Esophagus squamous epithelium (tissue), 5 donors: ENCODE results near the gene MPO. TPM values are rescaled to one million over a fixed set of nuclear protein-coding genes. Genes with fewer than 3 reads are reported as not detected.

Source experiments
- DNase-seq: peaks from one replicate; lab custom pipeline; 2025; lab: John Stamatoyannopoulos, UW
- H3K27ac ChIP-seq, 4 donors: fragments of 200-600 bp; sonication (generic); one replicate each; pipeline ENCODE4 v1.5.1; 2016 to 2019; ENCODE audit warnings: mild to moderate bottlenecking in 1 of 4
- H3K27me3 ChIP-seq, 4 donors: fragments of 200-600 bp; sonication (generic); 1 replicate in 3 of 4; 2 replicates in 1 of 4; pipeline versions ENCODE4 v1.5.1 to v1.6.0; 2017 to 2021; ENCODE audit warnings: antibody characterized with exemption in 1 of 4
- H3K36me3 ChIP-seq, 3 donors: fragments of 200-600 bp; sonication (generic); one replicate each; pipeline ENCODE4 v1.5.1; 2016 to 2019
- H3K4me1 ChIP-seq, 3 donors: fragments of 200-600 bp; sonication (generic); one replicate each; pipeline ENCODE4 v1.5.1; 2017 to 2019
- H3K4me3 ChIP-seq, 4 donors: fragments of 200-600 bp; sonication (generic); 1 replicate in 3 of 4; 2 replicates in 1 of 4; pipeline ENCODE4 v1.5.1; 2016 to 2019; ENCODE audit warnings: mild to moderate bottlenecking in 2 of 4, moderate library complexity in 1 of 4
- H3K9me3 ChIP-seq, 3 donors: fragments of 200-600 bp; sonication (generic); one replicate each; pipeline ENCODE4 v1.5.1; 2016 to 2019
- POLR2A ChIP-seq, 4 donors: fragments of 450-650 bp; IDR thresholded peaks; one replicate each; pipeline ENCODE4 v1.6.1; 2017; ENCODE audit warnings: antibody characterized with exemption in 4 of 4, mild to moderate bottlenecking in 4 of 4, moderate library complexity in 3 of 4
- WGBS, 2 donors: methylation state at CpG; one replicate each; pipeline ENCODE4 v1.1.5; 2018; 5-methylcytosine and 5-hydroxymethylcytosine counted together
- intact Hi-C: fragments of 100-400 bp; cut with DNase I; formaldehyde crosslinking; loops from one replicate; pipeline ENCODE4 v1.15.0; 2022
- total RNA-seq, 4 donors: library from RNA; depleted of rRNA; stranded (reverse); fragments of >200 nt; gene quantifications; one replicate each; pipeline ENCODE4 v1.1.0, GENCODE V29; 2016
- TF ChIP-seq, protein P1 (sequence below), 6 experiments: fragments of 450-650 bp in 4 of 6; fragments of 200-600 bp in 2 of 6; sonication (generic) in 2 of 6; IDR thresholded peaks; one replicate each; pipeline ENCODE4 v1.5.1; 2016 to 2019; ENCODE audit warnings: antibody characterized with exemption in 6 of 6, mild to moderate bottlenecking in 4 of 6, moderate library complexity in 4 of 6
- donor health status: DM: yes; HTN: yes; CAD: no.

The MPO gene
- total RNA-seq, 4 donors from 2014 or later, result not detected

DNA sequence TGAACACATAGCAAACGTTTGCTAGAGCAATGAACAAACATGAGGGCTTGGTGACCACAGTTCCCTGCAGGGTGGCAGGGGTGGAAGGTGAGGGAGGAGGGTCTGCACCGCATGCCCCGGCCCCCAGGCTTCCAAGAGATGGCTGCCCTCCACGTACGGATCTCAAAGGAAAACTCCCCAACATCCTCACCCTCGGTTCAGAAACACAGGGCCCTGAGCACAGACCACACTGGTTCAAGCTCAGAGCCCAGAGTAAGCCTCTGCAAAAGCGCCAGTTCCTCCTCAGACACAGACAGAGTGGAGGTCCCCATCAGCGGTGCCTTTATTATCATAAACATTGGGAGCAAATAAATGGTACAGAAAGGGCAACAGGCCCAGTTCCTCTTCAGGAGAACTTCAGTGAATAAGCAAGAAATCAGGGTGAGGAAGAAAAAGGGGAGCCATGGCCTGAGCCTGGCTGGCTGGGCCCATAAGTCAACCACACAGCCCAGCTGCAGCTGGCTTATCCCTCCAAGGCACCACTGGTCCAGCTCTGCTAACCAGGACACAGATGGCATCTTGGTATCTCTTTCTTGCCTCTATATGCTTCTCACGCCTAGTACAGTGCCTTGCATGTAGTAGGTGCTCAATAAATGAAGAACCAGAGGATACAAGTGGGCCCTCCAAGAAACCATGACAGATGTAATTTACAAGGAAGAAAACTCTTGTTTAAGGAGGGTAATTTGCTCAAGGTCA is 11.0 kb downstream of the MPO start:
- no peaks in the 10 kb centered on the region for H3K36me3 ChIP-seq
- intact Hi-C loops, result no loop called here
- no peak for DNase-seq

DNA sequence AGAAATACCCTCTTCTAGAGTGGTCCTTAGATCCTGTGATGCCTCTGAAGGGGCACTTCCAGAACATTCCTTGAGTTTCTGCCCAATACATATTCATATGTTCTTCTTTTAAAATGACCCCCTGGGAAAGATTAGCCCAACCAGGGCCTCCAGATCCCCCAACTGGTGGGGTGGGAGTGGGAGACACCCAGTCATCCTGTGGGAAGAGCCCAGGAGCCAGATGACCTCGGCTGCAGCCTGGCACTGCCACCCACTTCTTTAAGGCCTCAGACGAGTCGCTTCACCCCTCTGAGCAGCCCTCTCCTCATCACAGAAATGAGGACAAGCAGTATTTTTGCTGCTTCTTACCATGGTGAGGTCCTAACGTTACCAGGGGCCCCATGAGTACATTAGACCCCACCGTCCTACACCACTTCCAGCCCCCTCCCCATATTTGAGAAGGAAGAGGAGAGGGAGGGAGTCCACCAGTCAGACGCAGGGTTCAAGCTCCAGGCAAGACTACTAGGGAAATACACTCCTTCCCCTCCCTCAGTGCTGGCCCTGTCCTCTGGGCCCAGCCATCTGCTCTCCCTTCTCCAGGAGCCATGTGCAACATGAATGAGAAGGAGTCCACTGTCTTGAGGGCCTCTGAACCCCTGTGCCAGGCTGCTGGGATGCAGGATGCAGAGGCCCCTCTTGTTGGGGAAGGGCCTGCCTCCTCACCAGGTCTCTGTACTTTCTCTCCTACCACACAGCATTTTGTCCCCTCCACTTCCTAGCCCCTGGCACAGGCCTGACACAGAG is 11.8 kb downstream of the MPO start:
- Histone ChIP-seq H3K27me3 (peaks cover 0 to 41% (median 0%) of the 10 kb centered on the region in 4 donors), H3K4me3 (no peak overlapping the region), H3K36me3 (no peaks in the 10 kb centered on the region), H3K4me1 (no peaks in the 10 kb centered on the region), H3K27ac (no peak overlapping the region), H3K9me3 (no peaks in the 10 kb centered on the region)
- no peak for DNase-seq
- WGBS, 2 donors, result 52 to 70% methylated on average over 5 of the region's 6 CpGs
- TF ChIP-seq, protein P1, sequence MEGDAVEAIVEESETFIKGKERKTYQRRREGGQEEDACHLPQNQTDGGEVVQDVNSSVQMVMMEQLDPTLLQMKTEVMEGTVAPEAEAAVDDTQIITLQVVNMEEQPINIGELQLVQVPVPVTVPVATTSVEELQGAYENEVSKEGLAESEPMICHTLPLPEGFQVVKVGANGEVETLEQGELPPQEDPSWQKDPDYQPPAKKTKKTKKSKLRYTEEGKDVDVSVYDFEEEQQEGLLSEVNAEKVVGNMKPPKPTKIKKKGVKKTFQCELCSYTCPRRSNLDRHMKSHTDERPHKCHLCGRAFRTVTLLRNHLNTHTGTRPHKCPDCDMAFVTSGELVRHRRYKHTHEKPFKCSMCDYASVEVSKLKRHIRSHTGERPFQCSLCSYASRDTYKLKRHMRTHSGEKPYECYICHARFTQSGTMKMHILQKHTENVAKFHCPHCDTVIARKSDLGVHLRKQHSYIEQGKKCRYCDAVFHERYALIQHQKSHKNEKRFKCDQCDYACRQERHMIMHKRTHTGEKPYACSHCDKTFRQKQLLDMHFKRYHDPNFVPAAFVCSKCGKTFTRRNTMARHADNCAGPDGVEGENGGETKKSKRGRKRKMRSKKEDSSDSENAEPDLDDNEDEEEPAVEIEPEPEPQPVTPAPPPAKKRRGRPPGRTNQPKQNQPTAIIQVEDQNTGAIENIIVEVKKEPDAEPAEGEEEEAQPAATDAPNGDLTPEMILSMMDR (IDR thresholded peaks at IDR 0.05), result no peak
- TF ChIP-seq POLR2A (IDR thresholded peaks at IDR 0.05), result no peak
- intact Hi-C loops, result no loop called here

More for the DNA sequence above, 11.0 kb downstream of the MPO start:
- 83 to 93% methylated on average over 4 of the region's 9 CpGs for WGBS, 2 donors
- Histone ChIP-seq H3K27ac (no peak overlapping the region), H3K27me3 (peaks cover 0 to 33% (median 0%) of the 10 kb centered on the region in 4 donors), H3K9me3 (no peaks in the 10 kb centered on the region), H3K4me1 (no peaks in the 10 kb centered on the region), H3K4me3 (no peak overlapping the region)
- TF ChIP-seq, protein P1 (IDR thresholded peaks at IDR 0.05), result no peak
- TF ChIP-seq POLR2A (IDR thresholded peaks at IDR 0.05), result no peak

DNA sequence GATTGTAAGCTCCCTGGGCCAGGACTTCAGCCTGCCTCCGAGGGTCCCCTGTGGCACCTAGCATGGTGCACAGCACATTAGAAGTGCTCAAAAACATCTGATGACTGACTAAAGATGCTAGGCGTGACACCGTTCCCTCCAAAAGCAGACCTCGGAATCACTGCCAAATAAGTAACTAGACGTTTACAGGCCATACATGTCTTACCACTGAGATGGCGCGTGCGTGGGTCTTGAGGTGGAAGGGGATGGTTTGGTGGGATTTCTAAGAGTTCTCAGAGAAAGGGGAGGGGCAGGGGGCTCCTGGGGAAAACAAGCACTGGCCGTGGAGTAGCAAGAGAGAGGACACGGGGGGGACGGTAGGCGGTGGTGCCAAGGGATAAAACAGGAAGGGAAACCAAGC is 12.4 kb downstream of the MPO start:
- intact Hi-C loops, result no loop called here
- TF ChIP-seq, protein P1 (IDR thresholded peaks at IDR 0.05), result no peak
- no peak for TF ChIP-seq POLR2A (IDR thresholded peaks at IDR 0.05)
- no peak for DNase-seq
- Histone ChIP-seq H3K9me3 (no peaks in the 10 kb centered on the region), H3K27me3 (peaks cover 0 to 47% (median 0%) of the 10 kb centered on the region in 4 donors), H3K4me1 (no peaks in the 10 kb centered on the region), H3K27ac (no peak overlapping the region), H3K4me3 (no peak overlapping the region), H3K36me3 (no peaks in the 10 kb centered on the region)
- WGBS, 2 donors, result 70 to 84% methylated on average over 8 to 12 of the region's 12 CpGs

DNA sequence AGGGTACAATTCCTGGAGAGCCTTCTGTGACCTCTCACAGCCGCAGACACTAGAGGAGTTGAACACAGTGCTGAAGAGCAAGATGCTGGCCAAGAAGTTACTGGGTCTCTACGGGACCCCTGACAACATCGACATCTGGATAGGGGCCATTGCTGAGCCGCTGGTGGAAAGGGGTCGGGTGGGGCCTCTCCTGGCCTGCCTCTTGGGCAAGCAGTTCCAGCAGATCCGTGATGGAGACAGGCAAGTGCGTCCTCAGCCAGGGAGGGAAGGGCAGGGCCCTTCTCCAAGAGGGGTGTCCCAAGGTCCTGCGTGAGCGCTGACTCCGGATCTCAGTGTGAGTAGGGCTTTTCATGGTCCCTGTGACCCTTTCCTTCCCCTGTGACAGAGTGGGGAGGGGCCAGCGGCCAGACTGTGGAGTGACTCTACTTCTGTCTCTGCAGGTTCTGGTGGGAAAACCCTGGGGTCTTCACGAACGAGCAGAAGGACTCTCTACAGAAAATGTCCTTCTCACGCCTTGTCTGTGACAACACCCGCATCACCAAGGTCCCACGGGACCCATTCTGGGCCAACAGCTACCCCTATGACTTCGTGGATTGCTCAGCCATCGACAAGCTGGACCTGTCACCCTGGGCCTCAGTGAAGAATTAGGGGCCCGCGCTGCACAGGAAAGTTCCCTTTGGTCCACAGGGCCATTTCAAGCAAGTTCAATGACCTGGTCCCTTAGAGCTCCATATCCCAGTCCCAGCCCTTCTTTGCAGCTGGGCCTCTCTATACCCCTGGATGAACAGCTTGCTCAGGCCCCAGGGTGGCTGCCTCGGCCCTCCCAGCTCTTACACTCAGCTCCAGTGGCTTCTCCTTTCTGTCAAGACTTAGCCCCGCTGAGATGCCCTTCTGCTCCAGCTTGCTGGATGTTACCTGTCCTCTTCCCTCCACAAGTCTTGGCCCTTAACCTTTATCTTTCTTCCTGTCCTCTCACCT is 13.1 kb downstream of the MPO start:
- no peaks in the 10 kb centered on the region for H3K9me3 ChIP-seq
- intact Hi-C loops, result no loop called here
- H3K36me3 ChIP-seq, result no peaks in the 10 kb centered on the region
- TF ChIP-seq POLR2A (IDR thresholded peaks at IDR 0.05), result no peak
- TF ChIP-seq, protein P1 (IDR thresholded peaks at IDR 0.05), result no peak
- peaks cover 0 to 53% (median 0%) of the 10 kb centered on the region in 4 donors for H3K27me3 ChIP-seq
- H3K4me1 ChIP-seq, result no peaks in the 10 kb centered on the region
- no peak for DNase-seq
- H3K27ac ChIP-seq, result no peak overlapping the region
- no peak overlapping the region for H3K4me3 ChIP-seq
- WGBS, 2 donors, result 68 to 75% methylated on average over 8 to 18 of the region's 22 CpGs
